Gastrocnemius medialis (tissue), 4 donors: Measurements from ENCODE around the gene FGD5. TPM values are rescaled to one million over a fixed set of nuclear protein-coding genes. Genes with fewer than 3 reads are reported as not detected.

Source experiments
- ATAC-seq, 2 donors: fragments of 150-250 bp; one replicate each; pipeline ENCODE4 v1.9.1; 2016
- DNase-seq, 2 donors: peaks; one replicate each; pipeline ENCODE4 v3.0.0-alpha.2; 2019
- H3K27ac ChIP-seq, 4 donors: fragments of 200-600 bp; sonication (generic); 1 replicate in 1 of 4; 2 replicates in 3 of 4; pipeline ENCODE4 v1.5.1; 2016 to 2018; ENCODE audit warnings: mild to moderate bottlenecking in 2 of 4, moderate library complexity in 1 of 4
- H3K27me3 ChIP-seq, 3 donors: fragments of 200-600 bp; sonication (generic) in 2 of 3; 1 replicate in 1 of 3; 2 replicates in 2 of 3; pipeline versions ENCODE4 v1.5.1 to v1.6.0; 2016 to 2019; ENCODE audit warnings: mild to moderate bottlenecking in 1 of 3, moderate library complexity in 1 of 3
- H3K36me3 ChIP-seq, 2 donors: fragments of 200-600 bp; sonication (generic) in 1 of 2; one replicate each; pipeline ENCODE4 v1.5.1; 2017 to 2018
- H3K4me1 ChIP-seq, 2 donors: fragments of 200-600 bp; sonication (generic) in 1 of 2; one replicate each; pipeline ENCODE4 v1.5.1; 2016 to 2017; ENCODE audit warnings: mild to moderate bottlenecking in 2 of 2
- H3K4me3 ChIP-seq, 4 donors: fragments of 200-600 bp; sonication (generic) in 3 of 4; 1 replicate in 1 of 4; 2 replicates in 3 of 4; pipeline ENCODE4 v1.5.1; 2016 to 2019; ENCODE audit warnings: mild to moderate bottlenecking in 2 of 4
- H3K9me3 ChIP-seq, 3 donors: fragments of 200-600 bp; sonication (generic) in 2 of 3; 1 replicate in 1 of 3; 2 replicates in 2 of 3; pipeline ENCODE4 v1.5.1; 2016 to 2019
- CTCF ChIP-seq, 5 experiments: fragments of 450-650 bp in 3 of 5; fragments of 200-600 bp in 2 of 5; sonication (generic) in 2 of 5; IDR thresholded peaks in 4 of 5; conservative IDR thresholded peaks in 1 of 5; 1 replicate in 4 of 5; 2 replicates in 1 of 5; pipeline ENCODE4 v1.5.1; 2016 to 2019; ENCODE audit warnings: antibody characterized with exemption in 5 of 5, mild to moderate bottlenecking in 3 of 5, moderate library complexity in 3 of 5
- POLR2A ChIP-seq, 2 donors: fragments of 450-650 bp; IDR thresholded peaks; one replicate each; pipeline ENCODE4 v1.6.1; 2017; ENCODE audit warnings: antibody characterized with exemption in 2 of 2, mild to moderate bottlenecking in 2 of 2, moderate library complexity in 2 of 2
- in situ Hi-C, 4 donors: fragments of 200-750 bp; cut with MboI; loops; one replicate each; pipeline versions ENCODE4 v1.15.0 to v1.8.0; 2017; ENCODE audit warnings: low sequenced_read_pairs in 4 of 4
- intact Hi-C: fragments of 100-400 bp; cut with DNase I; formaldehyde crosslinking; loops from one replicate; pipeline ENCODE4 v1.15.1; 2023; ENCODE audit warnings: low total_unique reads
- total RNA-seq, 4 donors: library from RNA; depleted of rRNA; stranded (reverse); fragments of >200 nt; gene quantifications; one replicate each; pipeline versions ENCODE4 v1.1.0 to v1.2.3, GENCODE V29; 2016

FGD5 gene
- total RNA-seq, 4 donors from 2014 or later: 4.4 to 8.4 (median 5.2) TPM

GRCh38 chr3:14922863-14923262 lies 104.1 kb downstream of the FGD5 start:
- intact Hi-C loops: loop anchor here (5.0 kb wide), 1 partner anchor 416 kb away; no protein-coding TSS in a partner anchor
- no peak overlapping the region for H3K27ac ChIP-seq
- no peak for DNase-seq
- in situ Hi-C loops: loop anchor here (5.0 to 25.0 kb wide), 7 partner anchors 112 to 261 kb away; partner anchors contain the start of genes C3orf20 (in 1 of the 4), CCDC174 (in 1 of the 4) and MRPS25 (in 1 of the 4)
- no peak for ATAC-seq
- no peaks in the 10 kb centered on the region for H3K9me3 ChIP-seq
- H3K4me3 ChIP-seq: no peak overlapping the region
- H3K4me1 ChIP-seq: no peaks in the 10 kb centered on the region
- TF ChIP-seq CTCF (IDR thresholded peaks at IDR 0.05 in 4 of 5, conservative IDR thresholded peaks at IDR 0.05 in 1 of 5) (no peak), POLR2A (IDR thresholded peaks at IDR 0.05) (no peak)
- H3K27me3 ChIP-seq: no peaks in the 10 kb centered on the region
- H3K36me3 ChIP-seq: no peaks in the 10 kb centered on the region

GRCh38 chr3:14923476-14923875 lies 104.7 kb downstream of the FGD5 start:
- no peak for ATAC-seq
- in situ Hi-C loops (loop anchor here (5.0 to 25.0 kb wide), 7 partner anchors 111 to 261 kb away; partner anchors contain the start of genes C3orf20 (in 1 of the 4), CCDC174 (in 1 of the 4) and MRPS25 (in 1 of the 4)), intact Hi-C loops (loop anchor here (5.0 kb wide), 1 partner anchor 416 kb away; no protein-coding TSS in a partner anchor)
- no peaks in the 10 kb centered on the region for H3K36me3 ChIP-seq
- no peaks in the 10 kb centered on the region for H3K4me1 ChIP-seq
- no peak overlapping the region for H3K4me3 ChIP-seq
- TF ChIP-seq CTCF (IDR thresholded peaks at IDR 0.05 in 4 of 5, conservative IDR thresholded peaks at IDR 0.05 in 1 of 5): no peak
- TF ChIP-seq POLR2A (IDR thresholded peaks at IDR 0.05): no peak
- DNase-seq: no peak
- no peak overlapping the region for H3K27ac ChIP-seq
- H3K9me3 ChIP-seq: no peaks in the 10 kb centered on the region
- no peaks in the 10 kb centered on the region for H3K27me3 ChIP-seq

DNA sequence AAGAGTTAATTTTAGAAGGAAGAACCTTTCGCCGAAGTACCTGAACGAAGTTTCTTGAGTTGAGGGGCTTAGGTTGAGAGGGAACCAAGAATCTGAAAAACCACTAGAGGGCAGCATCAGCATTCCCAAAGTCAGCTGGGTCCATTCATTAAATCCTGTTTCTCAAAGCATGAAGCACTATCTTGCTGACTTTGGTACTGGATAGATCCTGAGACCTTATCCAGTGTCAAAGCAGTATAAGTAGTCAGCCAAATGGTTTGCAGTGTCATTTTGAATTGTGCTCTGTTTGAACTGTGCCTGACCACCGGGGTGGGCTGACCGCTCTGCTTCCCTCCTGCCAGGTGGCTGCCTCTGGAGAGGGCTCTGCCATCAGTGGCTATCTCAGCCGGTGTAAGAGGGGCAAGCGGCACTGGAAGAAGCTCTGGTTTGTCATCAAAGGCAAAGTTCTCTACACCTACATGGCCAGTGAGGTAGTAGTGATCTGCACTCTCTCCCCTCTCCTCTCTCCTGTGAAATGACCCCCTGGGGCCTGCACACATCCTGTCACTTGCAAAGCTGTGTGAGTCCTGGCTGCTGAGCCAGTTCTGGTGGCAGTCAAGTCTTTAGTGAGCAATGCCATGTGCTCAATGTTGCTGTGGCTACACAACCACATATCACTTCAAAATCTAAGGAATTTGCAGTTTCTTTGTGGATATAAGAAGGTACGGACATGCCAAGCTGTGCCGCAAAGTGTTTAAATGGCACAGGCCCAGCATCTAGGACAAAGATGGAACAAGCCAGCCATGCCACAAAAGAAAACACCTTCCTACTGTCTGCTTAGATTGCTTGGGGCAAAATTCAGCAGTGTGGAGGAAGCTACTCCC lies 107.2 kb downstream of the FGD5 start:
- intact Hi-C loops: loop anchor here (5.0 kb wide), 1 partner anchor 141 kb away; the partner anchor contains the start of gene MRPS25

GRCh38 chr3:14926592-14926991 lies 107.8 kb downstream of the FGD5 start:
- intact Hi-C loops: loop anchor here (5.0 kb wide), 1 partner anchor 141 kb away; the partner anchor contains the start of gene MRPS25
- Histone ChIP-seq H3K27me3 (no peaks in the 10 kb centered on the region), H3K9me3 (no peaks in the 10 kb centered on the region), H3K4me3 (no peak overlapping the region), H3K4me1 (no peaks in the 10 kb centered on the region), H3K36me3 (no peaks in the 10 kb centered on the region), H3K27ac (no peak overlapping the region)
- no peak for DNase-seq
- TF ChIP-seq POLR2A (IDR thresholded peaks at IDR 0.05) (no peak), CTCF (IDR thresholded peaks at IDR 0.05 in 4 of 5, conservative IDR thresholded peaks at IDR 0.05 in 1 of 5) (no peak)
- no peak for ATAC-seq
- in situ Hi-C loops: loop anchor here (5.0 to 25.0 kb wide), 7 partner anchors 108 to 286 kb away; partner anchors contain the start of genes MRPS25 (in 3 of the 4), CAPN7 (in 2 of the 4) and C3orf20 (in 1 of the 4)

More for the DNA sequence above, 107.2 kb downstream of the FGD5 start:
- Histone ChIP-seq H3K9me3 (no peaks in the 10 kb centered on the region), H3K27me3 (no peaks in the 10 kb centered on the region), H3K4me3 (no peak overlapping the region), H3K27ac (no peak overlapping the region), H3K36me3 (no peaks in the 10 kb centered on the region), H3K4me1 (no peaks in the 10 kb centered on the region)
- DNase-seq (peak in 1 of 2 donors; percentile 27), ATAC-seq (peak in 1 of 2 donors; percentile 81)
- TF ChIP-seq CTCF (IDR thresholded peaks at IDR 0.05 in 4 of 5, conservative IDR thresholded peaks at IDR 0.05 in 1 of 5): peak; percentile 47 to 79 (median 56)
- no peak for TF ChIP-seq POLR2A (IDR thresholded peaks at IDR 0.05)
- in situ Hi-C loops: loop anchor here (5.0 to 25.0 kb wide), 7 partner anchors 109 to 286 kb away; partner anchors contain the start of genes MRPS25 (in 3 of the 4), CAPN7 (in 2 of the 4) and C3orf20 (in 1 of the 4)
